ENCODE results near the gene VSNL1. TPM values are rescaled to one million over a fixed set of nuclear protein-coding genes. Genes with fewer than 3 reads are reported as not detected.

VSNL1 gene
- total RNA-seq, 1 experiment from 2014 or later = not detected

DNA sequence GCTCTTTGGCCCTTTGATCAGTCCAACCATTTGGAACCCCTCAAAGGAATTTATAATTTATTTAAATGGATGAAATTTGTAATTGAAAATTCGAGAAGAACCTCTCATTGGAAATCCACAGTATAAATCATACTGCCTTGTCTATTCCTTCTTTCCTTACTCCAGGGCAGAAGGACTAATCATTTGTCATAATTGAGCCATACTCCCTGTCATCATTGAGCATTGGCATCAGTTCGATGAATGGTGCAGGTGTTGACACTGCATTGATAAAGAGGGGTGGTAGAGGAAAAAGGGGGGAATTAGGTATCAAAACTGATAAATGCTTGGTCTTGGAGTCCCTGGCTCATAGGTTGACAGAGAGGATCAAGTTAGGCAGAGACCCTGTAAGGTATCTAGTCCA is 2.0 kb downstream of the VSNL1 start:
- H3K9ac ChIP-seq (ENCODE audit: low read length) = no peak overlapping the region
- no peaks in the 10 kb centered on the region for H3K36me3 ChIP-seq (ENCODE audit: low read depth, low read length)
- ATAC-seq (no peak), DNase-seq (no peak)
- no peaks in the 10 kb centered on the region for H3K9me3 ChIP-seq (ENCODE audit: low read length)
- no peak overlapping the region for H3K4me3 ChIP-seq (ENCODE audit: low read length)
- H3K4me1 ChIP-seq (ENCODE audit: insufficient read depth, low read length) = no peaks in the 10 kb centered on the region
- POLR2A ChIA-PET (ENCODE audit: unreplicated experiment) = no interaction called here
- BruUV-seq (replicated peaks) = no TSS peak
- peaks cover 73% of the 10 kb centered on the region for H3K27me3 ChIP-seq (ENCODE audit: low read length)
- CTCF ChIA-PET = no interaction called here
- H3K9me2 ChIP-seq (replicated peaks; ENCODE audit: low read length) = no peaks in the 10 kb centered on the region
- intact Hi-C loops (cut with micrococcal nuclease) = no loop called here
- TF ChIP-seq EZH2 (IDR thresholded peaks at IDR 0.05; ENCODE audit: low read length, unreplicated experiment) (no peak), EZH2phosphoT487 (IDR thresholded peaks at IDR 0.05; ENCODE audit: borderline replicate concordance, low read length) (no peak)
- TF ChIP-seq, protein P1, sequence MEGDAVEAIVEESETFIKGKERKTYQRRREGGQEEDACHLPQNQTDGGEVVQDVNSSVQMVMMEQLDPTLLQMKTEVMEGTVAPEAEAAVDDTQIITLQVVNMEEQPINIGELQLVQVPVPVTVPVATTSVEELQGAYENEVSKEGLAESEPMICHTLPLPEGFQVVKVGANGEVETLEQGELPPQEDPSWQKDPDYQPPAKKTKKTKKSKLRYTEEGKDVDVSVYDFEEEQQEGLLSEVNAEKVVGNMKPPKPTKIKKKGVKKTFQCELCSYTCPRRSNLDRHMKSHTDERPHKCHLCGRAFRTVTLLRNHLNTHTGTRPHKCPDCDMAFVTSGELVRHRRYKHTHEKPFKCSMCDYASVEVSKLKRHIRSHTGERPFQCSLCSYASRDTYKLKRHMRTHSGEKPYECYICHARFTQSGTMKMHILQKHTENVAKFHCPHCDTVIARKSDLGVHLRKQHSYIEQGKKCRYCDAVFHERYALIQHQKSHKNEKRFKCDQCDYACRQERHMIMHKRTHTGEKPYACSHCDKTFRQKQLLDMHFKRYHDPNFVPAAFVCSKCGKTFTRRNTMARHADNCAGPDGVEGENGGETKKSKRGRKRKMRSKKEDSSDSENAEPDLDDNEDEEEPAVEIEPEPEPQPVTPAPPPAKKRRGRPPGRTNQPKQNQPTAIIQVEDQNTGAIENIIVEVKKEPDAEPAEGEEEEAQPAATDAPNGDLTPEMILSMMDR (conservative IDR thresholded peaks at IDR 0.05; ENCODE audit: low read depth, low read length) = no peak
- no peak overlapping the region for H2AFZ ChIP-seq (ENCODE audit: low read length)
- H4K20me1 ChIP-seq (ENCODE audit: low read length) = no peaks in the 10 kb centered on the region
- no peak overlapping the region for H3K4me2 ChIP-seq (ENCODE audit: low read length)
- H3K79me2 ChIP-seq (ENCODE audit: low read length) = no peaks in the 10 kb centered on the region
- H3F3A ChIP-seq (ENCODE audit: low read length, unreplicated experiment) = no peaks in the 10 kb centered on the region
- H3K27ac ChIP-seq (ENCODE audit: low read length) = no peak overlapping the region

DNA sequence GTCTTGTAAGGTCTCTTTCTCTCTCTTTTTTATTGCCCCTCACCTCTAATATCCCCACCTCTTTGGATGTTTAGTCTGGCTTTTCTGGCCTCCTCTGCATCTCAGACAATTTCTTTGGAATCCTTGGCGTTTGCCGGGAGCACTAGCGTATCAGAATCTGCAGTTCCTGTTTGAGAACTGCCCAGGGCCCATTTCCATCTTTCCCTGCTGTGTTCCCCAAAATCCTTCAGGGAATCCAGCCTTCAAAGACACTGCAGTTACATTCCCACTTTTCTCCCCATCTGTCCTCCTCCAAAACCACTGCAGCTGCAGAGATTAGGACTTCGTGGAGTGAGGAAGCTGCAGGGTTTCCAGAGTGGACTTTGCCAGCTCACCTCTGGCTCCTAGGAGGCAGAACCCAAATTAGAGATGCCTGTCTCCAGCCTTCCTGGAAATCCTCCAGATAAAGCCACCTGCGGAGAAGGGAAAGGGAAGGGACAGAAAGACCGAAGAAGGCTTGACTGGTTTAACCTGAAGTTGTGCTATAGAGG is 2.7 kb downstream of the VSNL1 start:
- Histone ChIP-seq H2AFZ (ENCODE audit: low read length) (no peak overlapping the region), H3K9ac (ENCODE audit: low read length) (no peak overlapping the region), H3K4me3 (ENCODE audit: low read length) (no peak overlapping the region), H3K36me3 (ENCODE audit: low read depth, low read length) (no peaks in the 10 kb centered on the region), H3K9me3 (ENCODE audit: low read length) (no peaks in the 10 kb centered on the region), H3K4me1 (ENCODE audit: insufficient read depth, low read length) (no peaks in the 10 kb centered on the region), H3K9me2 (replicated peaks; ENCODE audit: low read length) (no peaks in the 10 kb centered on the region), H3K27me3 (ENCODE audit: low read length) (peaks cover 75% of the 10 kb centered on the region), H3K4me2 (ENCODE audit: low read length) (no peak overlapping the region), H4K20me1 (ENCODE audit: low read length) (no peaks in the 10 kb centered on the region), H3F3A (ENCODE audit: low read length, unreplicated experiment) (no peaks in the 10 kb centered on the region), H3K27ac (ENCODE audit: low read length) (no peak overlapping the region), H3K79me2 (ENCODE audit: low read length) (no peaks in the 10 kb centered on the region)
- DNase-seq = no peak
- no TSS peak for BruUV-seq (replicated peaks)
- ChIA-PET POLR2A (ENCODE audit: unreplicated experiment) (no interaction called here), CTCF (no interaction called here)
- intact Hi-C loops (cut with micrococcal nuclease) = no loop called here
- TF ChIP-seq, protein P1 (conservative IDR thresholded peaks at IDR 0.05; ENCODE audit: low read depth, low read length) = no peak
- TF ChIP-seq EZH2 (IDR thresholded peaks at IDR 0.05; ENCODE audit: low read length, unreplicated experiment) (no peak), EZH2phosphoT487 (IDR thresholded peaks at IDR 0.05; ENCODE audit: borderline replicate concordance, low read length) (no peak)
- no peak for ATAC-seq

DNA sequence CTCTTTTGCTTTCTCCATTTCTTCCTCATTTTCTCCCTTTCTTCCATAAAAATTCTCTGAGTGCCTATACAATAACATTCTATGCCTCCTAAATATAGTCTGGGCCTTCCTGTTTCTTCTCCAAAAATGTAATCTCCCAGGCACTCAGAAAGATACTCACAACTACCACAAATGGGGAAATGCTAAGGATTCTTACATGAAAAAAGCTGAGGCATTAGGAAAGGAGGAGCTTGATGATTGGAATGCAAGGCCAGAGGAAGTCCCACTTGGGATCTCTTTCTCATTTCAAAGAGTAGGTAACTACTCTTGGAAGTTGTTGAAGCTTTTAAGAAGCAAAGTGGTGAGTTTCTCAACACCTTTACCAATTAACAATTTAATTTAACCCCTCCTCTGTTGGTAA is 3.4 kb downstream of the VSNL1 start:
- DNase-seq = no peak
- BruUV-seq (replicated peaks) = no TSS peak
- no peaks in the 10 kb centered on the region for H3K36me3 ChIP-seq (ENCODE audit: low read depth, low read length)
- H3K27ac ChIP-seq (ENCODE audit: low read length) = no peak overlapping the region
- TF ChIP-seq, protein P1 (conservative IDR thresholded peaks at IDR 0.05; ENCODE audit: low read depth, low read length) = no peak
- no peak for TF ChIP-seq EZH2 (IDR thresholded peaks at IDR 0.05; ENCODE audit: low read length, unreplicated experiment)
- no peak for TF ChIP-seq EZH2phosphoT487 (IDR thresholded peaks at IDR 0.05; ENCODE audit: borderline replicate concordance, low read length)
- no peak overlapping the region for H3K4me2 ChIP-seq (ENCODE audit: low read length)
- ChIA-PET CTCF (no interaction called here), POLR2A (ENCODE audit: unreplicated experiment) (no interaction called here)
- H3K4me1 ChIP-seq (ENCODE audit: insufficient read depth, low read length) = no peaks in the 10 kb centered on the region
- no peak overlapping the region for H2AFZ ChIP-seq (ENCODE audit: low read length)
- H3K9me2 ChIP-seq (replicated peaks; ENCODE audit: low read length) = no peaks in the 10 kb centered on the region
- H3K27me3 ChIP-seq (ENCODE audit: low read length) = peaks cover 78% of the 10 kb centered on the region
- no peaks in the 10 kb centered on the region for H4K20me1 ChIP-seq (ENCODE audit: low read length)
- intact Hi-C loops (cut with micrococcal nuclease) = no loop called here
- no peaks in the 10 kb centered on the region for H3K79me2 ChIP-seq (ENCODE audit: low read length)
- no peaks in the 10 kb centered on the region for H3K9me3 ChIP-seq (ENCODE audit: low read length)
- H3K9ac ChIP-seq (ENCODE audit: low read length) = no peak overlapping the region
- H3K4me3 ChIP-seq (ENCODE audit: low read length) = no peak overlapping the region
- no peaks in the 10 kb centered on the region for H3F3A ChIP-seq (ENCODE audit: low read length, unreplicated experiment)
- no peak for ATAC-seq
